Astrocyte (in vitro differentiated cells and primary cell): ENCODE results near the gene ASPHD2.

Source experiments
- CTCF ChIP-seq: IDR thresholded peaks from 2 replicates; pipeline ENCODE4 v1.5.1; 2011; ENCODE audit warnings: low read depth, mild to moderate bottlenecking, inconsistent platforms, low read length, moderate library complexity; ENCODE audit not compliant: insufficient read depth
- EZH2 ChIP-seq: IDR thresholded peaks from 2 replicates; pipeline ENCODE4 v1.6.1; 2012; ENCODE audit warnings: mild to moderate bottlenecking, low read length, inconsistent platforms; ENCODE audit not compliant: insufficient read depth

GRCh38 chr22:26439559-26439958, 10.5 kb downstream of the ASPHD2 start:
- TF ChIP-seq CTCF = no peak
- TF ChIP-seq EZH2 = no peak
